ENCODE results near the gene ZNF77. TPM values are rescaled to one million over a fixed set of nuclear protein-coding genes. Genes with fewer than 3 reads are reported as not detected.
"Not testable (repeated sequence)": the region's sequence is repeated elsewhere in the genome, so short reads cannot be mapped to it uniquely, and the experiment has no call there.

ZNF77 gene
- total and polyA plus RNA-seq, 4 experiments from 2014 or later = 0.21 to 6.4 (median 4.1) TPM

DNA sequence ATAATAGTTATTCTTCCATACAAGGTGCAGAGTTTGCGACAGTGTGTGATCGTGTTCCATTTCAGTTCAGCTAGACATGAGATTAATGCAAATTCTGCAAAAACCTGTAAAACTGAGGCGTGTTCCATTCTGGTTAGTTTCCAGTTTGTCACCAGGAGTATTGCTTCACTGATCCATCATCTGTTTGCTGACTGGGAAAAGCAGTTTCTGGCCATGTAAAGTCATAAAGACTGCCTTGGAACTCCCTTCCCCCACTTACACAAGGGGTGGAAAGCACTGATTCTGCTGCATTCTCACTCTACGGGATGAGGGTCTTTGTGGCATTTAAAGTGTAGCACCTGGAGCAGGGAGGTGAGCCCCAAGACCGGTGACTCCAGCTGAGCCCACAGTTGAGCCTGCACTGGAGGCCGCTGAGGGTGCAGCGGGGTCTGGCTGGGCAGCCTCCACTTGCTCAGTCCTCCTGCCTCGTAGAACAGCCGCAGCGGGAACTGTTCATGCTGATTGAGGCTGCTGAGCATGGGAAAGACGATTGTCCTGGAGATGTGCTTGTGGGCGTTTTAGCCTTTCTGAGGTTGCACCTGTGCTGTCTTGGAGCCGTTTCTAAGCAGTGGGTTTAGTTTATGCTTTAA lies 42.1 kb downstream of the ZNF77 start:
- Histone ChIP-seq H3K27me3 (ENCODE audit: insufficient read depth, low read length) (no peaks in the 10 kb centered on the region), H3K9me3 (ENCODE audit: control insufficient read depth in 1 of 2, low read length in 2 of 2) (no peaks in the 10 kb centered on the region), H3K27ac (ENCODE audit: low read depth, low read length) (no peak overlapping the region), H3K4me3 (ENCODE audit: low read length in 2 of 2) (no peak overlapping the region), H3K36me3 (ENCODE audit: insufficient read depth, low read length) (no peaks in the 10 kb centered on the region), H3K4me1 (ENCODE audit: insufficient read depth, low read length) (peaks cover 15% of the 10 kb centered on the region)
- Mint-ChIP-seq H3K9me3 (peaks cover 0 to 4% (median under 1%) of the 10 kb centered on the region in 8 donors), H3K36me3 (peaks cover 4 to 5% of the 10 kb centered on the region in 2 donors), H3K4me3 (peak overlapping the region in 6 of 8 donors; percentile 67 to 100 (median 94)), H3K27me3 (no peaks in the 10 kb centered on the region), H3K27ac (peak overlapping the region in 1 of 7 donors; percentile 35), H3K4me1 (peaks cover 19 to 37% (median 24%) of the 10 kb centered on the region in 4 donors)
- intact Hi-C loops (cut with micrococcal nuclease) = no loop called here
- no peak for DNase-seq
- ChIA-PET POLR2A (ENCODE audit: partially characterized antibody) (no interaction called here), CTCF (ENCODE audit: partially characterized antibody) (no interaction called here)

DNA sequence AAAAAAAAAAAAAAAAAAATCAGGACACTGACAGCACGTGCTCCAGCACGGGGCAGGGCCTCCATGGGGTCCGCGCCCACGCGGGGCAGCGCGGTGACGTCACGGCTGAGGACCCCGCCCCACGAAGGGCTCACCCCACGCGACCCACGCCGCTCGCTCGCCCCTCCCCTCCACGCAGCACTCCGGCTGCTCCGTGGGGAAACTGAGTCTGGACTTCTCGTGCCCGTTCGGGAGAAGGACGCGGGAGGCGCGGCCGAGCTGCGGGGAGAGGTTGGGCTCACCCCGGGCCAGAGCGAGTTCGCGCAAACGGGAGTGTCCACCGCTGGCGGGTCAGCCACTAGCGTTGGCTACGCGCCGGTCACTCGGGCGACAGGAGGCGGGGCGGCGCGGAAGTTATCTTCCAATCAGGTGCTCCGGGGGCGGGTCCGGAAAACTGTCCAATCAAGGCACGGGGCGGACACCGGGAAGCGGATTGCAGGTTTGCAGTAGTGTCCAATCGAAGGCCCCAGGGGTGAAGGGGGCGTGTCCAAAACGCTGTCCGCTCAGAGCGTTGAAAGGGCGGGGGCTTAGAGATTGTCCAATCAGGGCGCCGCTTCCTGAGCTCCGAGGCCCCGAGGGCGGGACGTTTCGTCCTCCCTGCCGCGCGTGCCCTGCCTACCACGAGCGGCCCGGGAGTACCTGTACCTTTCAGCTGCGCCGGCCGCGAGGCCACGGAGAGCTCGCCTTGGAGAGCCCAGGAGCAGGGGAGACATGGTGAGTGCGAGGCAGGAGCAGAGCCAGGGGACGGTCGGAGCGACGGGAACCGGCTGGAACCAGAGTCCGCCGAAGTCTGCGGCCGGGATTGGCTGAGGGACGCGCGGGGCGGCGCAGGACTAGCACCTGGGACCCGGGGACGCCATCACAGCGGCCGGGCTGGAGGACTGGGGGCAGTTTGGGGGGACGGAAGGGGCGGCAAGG lies 44.2 kb downstream of the ZNF77 start, which contains the start of gene ZNF57:
ZNF57 (plus strand) TSS at position 633 of the 957 bp plus-strand sequence; CDS start at position 751, 118 bp downstream.
- H3K36me3 ChIP-seq (ENCODE audit: insufficient read depth, low read length) = no peaks in the 10 kb centered on the region
- Mint-ChIP-seq H3K36me3 (peaks cover 0 to 4% of the 10 kb centered on the region in 2 donors), H3K4me3 (peak within 1 kb of the TSS; percentile 93 to 100 (median 96)), H3K27ac (peak within 1 kb of the TSS; percentile 81 to 94 (median 92)), H3K27me3 (no peaks in the 10 kb centered on the region), H3K4me1 (peaks cover 15 to 29% (median 20%) of the 10 kb centered on the region in 4 donors), H3K9me3 (peaks cover 0 to 22% (median 7%) of the 10 kb centered on the region in 8 donors)
- intact Hi-C loops (cut with micrococcal nuclease) = loop anchor here (1.0 to 2.0 kb wide), 3 partner anchors 44 to 115 kb away; partner anchors contain the start of genes THOP1, ZNF555 and ZNF77
- DNase-seq = peak; percentile 92 to 98 (median 97)
- H3K9me3 ChIP-seq (ENCODE audit: control insufficient read depth in 1 of 2, low read length in 2 of 2) = no peaks in the 10 kb centered on the region
- peak within 1 kb of the TSS; percentile 52 to 90 for H3K4me3 ChIP-seq (ENCODE audit: low read length in 2 of 2)
- POLR2A ChIA-PET (ENCODE audit: partially characterized antibody) = interaction anchor here (0.6 to 1.5 kb wide), 6 partner anchors 11 to 1036 kb away, joined by 3 to 12 read pairs (median 4); partner anchors contain the start of genes NCLN and ZNF555
- no peaks in the 10 kb centered on the region for H3K27me3 ChIP-seq (ENCODE audit: insufficient read depth, low read length)
- peaks cover 15% of the 10 kb centered on the region for H3K4me1 ChIP-seq (ENCODE audit: insufficient read depth, low read length)
- H3K27ac ChIP-seq (ENCODE audit: low read depth, low read length) = peak within 1 kb of the TSS; percentile 47
- CTCF ChIA-PET (ENCODE audit: partially characterized antibody) = interaction anchor here (0.6 to 2.9 kb wide), 4 partner anchors 13 to 203 kb away, joined by 3 to 20 read pairs (median 4); no protein-coding TSS in a partner anchor

DNA sequence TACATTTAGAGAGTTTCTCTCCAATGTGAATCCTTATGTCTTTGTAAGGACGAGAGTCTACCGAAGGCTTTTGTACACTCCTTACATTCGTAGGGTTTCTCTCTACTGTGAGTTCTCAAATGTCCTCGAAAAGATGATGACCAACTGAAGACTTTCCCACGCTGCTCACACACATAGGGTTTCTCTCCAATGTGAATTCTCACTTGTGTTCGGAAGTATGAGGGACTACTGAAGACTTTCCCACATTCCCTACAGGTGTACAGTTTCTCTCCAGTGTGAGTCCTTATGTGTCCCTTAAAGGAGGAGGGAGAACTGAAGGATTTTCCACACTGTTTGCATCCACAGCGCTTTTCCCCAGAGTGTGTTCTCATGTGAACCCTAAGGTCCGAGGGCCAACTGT lies 48.1 kb downstream of the ZNF77 start:
- Mint-ChIP-seq H3K36me3 (peaks cover 0 to 4% of the 10 kb centered on the region in 2 donors), H3K4me3 (no peak overlapping the region), H3K9me3 (peaks cover 0 to 22% (median 8%) of the 10 kb centered on the region in 8 donors), H3K4me1 (peaks cover 5 to 12% (median 9%) of the 10 kb centered on the region in 4 donors), H3K27ac (no peak overlapping the region), H3K27me3 (peaks cover 0 to 2% of the 10 kb centered on the region in 2 donors)
- DNase-seq = no peak
- Histone ChIP-seq H3K36me3 (ENCODE audit: insufficient read depth, low read length) (no peaks in the 10 kb centered on the region), H3K9me3 (ENCODE audit: control insufficient read depth in 1 of 2, low read length in 2 of 2) (no peaks in the 10 kb centered on the region), H3K4me1 (ENCODE audit: insufficient read depth, low read length) (peaks cover 9% of the 10 kb centered on the region), H3K27ac (ENCODE audit: low read depth, low read length) (no peak overlapping the region), H3K27me3 (ENCODE audit: insufficient read depth, low read length) (no peaks in the 10 kb centered on the region), H3K4me3 (ENCODE audit: low read length in 2 of 2) (no peak overlapping the region)
- ChIA-PET POLR2A (ENCODE audit: partially characterized antibody) (no interaction called here), CTCF (ENCODE audit: partially characterized antibody) (no interaction called here)
- intact Hi-C loops (cut with micrococcal nuclease) = no loop called here

DNA sequence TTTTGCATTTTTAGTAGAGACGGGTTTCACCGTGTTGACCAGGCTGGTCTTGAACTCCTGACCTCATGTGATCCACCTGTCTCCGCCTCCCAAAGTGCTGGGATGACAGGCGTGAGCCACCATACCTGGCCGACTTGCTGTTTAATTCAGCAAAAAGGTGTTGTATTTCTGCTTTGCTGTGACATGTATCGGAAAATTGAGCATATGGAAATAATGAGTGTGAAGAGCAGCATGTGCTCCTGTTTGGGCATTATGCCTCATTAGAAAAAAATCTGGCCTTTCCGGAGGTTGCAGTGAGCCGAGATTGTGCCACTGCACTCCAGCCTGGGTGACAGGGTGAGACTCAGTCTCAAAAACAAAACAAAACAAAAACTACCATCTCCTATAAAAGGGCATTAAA lies 54.2 kb downstream of the ZNF77 start:
- H3K36me3 Mint-ChIP-seq; H3K27me3 ChIP-seq (ENCODE audit: insufficient read depth, low read length); intact Hi-C loops (cut with micrococcal nuclease); H3K36me3 ChIP-seq (ENCODE audit: insufficient read depth, low read length); H3K9me3 Mint-ChIP-seq; POLR2A ChIA-PET (ENCODE audit: partially characterized antibody); H3K4me1 ChIP-seq (ENCODE audit: insufficient read depth, low read length); H3K4me3 ChIP-seq (ENCODE audit: low read length in 2 of 2); CTCF ChIA-PET (ENCODE audit: partially characterized antibody); H3K9me3 ChIP-seq (ENCODE audit: control insufficient read depth in 1 of 2, low read length in 2 of 2); H3K27ac ChIP-seq (ENCODE audit: low read depth, low read length); H3K27me3 Mint-ChIP-seq; DNase-seq: not testable (repeated sequence)
- H3K4me3 Mint-ChIP-seq = peak overlapping the region in 1 of 8 donors; percentile 12
- peak overlapping the region in 1 of 7 donors; percentile 48 for H3K27ac Mint-ChIP-seq
- peaks cover 7 to 17% (median 9%) of the 10 kb centered on the region in 4 donors for H3K4me1 Mint-ChIP-seq

DNA sequence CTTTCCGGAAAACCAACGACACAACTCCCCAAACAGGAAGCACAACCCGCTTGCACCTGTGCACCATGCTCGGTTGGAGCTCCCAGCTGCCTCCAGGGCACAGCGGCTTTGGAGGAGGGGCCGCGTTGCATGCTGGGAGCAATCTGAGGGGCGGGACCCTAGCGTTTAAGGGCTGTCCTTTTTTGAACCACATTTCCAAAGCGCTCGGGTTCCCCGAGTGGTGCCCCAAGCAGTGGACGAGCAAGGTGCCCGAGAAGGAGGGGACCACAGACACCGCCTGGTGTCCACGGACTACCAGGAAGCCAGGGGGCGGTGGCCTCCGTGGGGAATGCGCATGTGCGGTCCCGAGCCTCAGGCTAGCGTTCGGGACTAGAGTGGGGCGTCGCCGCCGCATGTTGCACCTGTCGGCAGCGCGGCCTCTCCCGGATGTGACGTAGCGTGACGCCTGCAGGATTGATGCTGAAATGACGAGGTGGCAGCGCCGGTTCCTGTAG lies 56.0 kb downstream of the ZNF77 start:
- H3K36me3 Mint-ChIP-seq = no peaks in the 10 kb centered on the region
- POLR2A ChIA-PET (ENCODE audit: partially characterized antibody) = interaction anchor here (1.5 to 2.2 kb wide), 2 partner anchors 12 to 147 kb away, joined by 5 read pairs; partner anchors contain the start of gene ZNF57

DNA sequence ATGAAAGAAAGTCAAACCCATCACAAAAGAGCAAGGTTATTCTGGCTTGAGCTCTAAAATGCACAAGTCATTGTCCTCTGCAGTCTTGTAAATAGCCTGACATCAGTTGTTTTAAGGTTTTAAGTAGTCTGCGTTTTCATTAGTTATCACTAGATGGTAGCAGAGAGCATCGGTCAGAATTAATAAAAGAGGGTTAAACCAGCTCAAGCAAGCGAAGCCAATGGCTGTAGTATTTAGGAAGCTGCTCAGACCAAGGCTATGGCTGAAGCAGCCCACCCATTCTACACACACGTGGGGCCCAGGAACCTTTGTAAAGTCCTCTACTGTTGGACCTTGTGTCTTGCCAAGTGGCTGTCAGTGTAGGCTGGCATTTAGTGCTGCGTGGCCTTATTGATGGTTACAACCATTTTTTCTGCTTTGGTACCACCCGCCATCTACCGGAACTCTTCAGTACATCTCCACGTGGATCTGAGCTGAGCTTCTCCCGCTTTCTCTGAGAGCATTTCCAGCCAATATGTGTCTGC lies 57.3 kb downstream of the ZNF77 start:
- Mint-ChIP-seq H3K4me1 (peaks cover 7 to 17% (median 9%) of the 10 kb centered on the region in 4 donors), H3K4me3 (no peak overlapping the region), H3K36me3 (no peaks in the 10 kb centered on the region), H3K27me3 (peaks cover 0 to 7% of the 10 kb centered on the region in 2 donors), H3K9me3 (peaks cover 0 to 2% (median 0%) of the 10 kb centered on the region in 8 donors), H3K27ac (peak overlapping the region in 4 of 7 donors; percentile 2 to 38 (median 32))
- Histone ChIP-seq H3K36me3 (ENCODE audit: insufficient read depth, low read length) (no peaks in the 10 kb centered on the region), H3K4me1 (ENCODE audit: insufficient read depth, low read length) (peaks cover 4% of the 10 kb centered on the region), H3K27ac (ENCODE audit: low read depth, low read length) (no peak overlapping the region), H3K27me3 (ENCODE audit: insufficient read depth, low read length) (no peaks in the 10 kb centered on the region), H3K4me3 (ENCODE audit: low read length in 2 of 2) (no peak overlapping the region), H3K9me3 (ENCODE audit: control insufficient read depth in 1 of 2, low read length in 2 of 2) (no peaks in the 10 kb centered on the region)
- DNase-seq = peak in 4 of 5 donors; percentile 20 to 38 (median 27)
- ChIA-PET CTCF (ENCODE audit: partially characterized antibody) (interaction anchor here (0.5 to 4.0 kb wide), 13 partner anchors 10 to 922 kb away, joined by 3 to 20 read pairs (median 4); partner anchors contain the start of gene ZNF57), POLR2A (ENCODE audit: partially characterized antibody) (interaction anchor here (1.0 to 2.2 kb wide), 3 partner anchors 64 to 174 kb away, joined by 3 to 5 read pairs (median 4); no protein-coding TSS in a partner anchor)
- intact Hi-C loops (cut with micrococcal nuclease) = loop anchor here (1.0 to 2.0 kb wide), 2 partner anchors 63 to 217 kb away; no protein-coding TSS in a partner anchor

More for the DNA sequence above, 56.0 kb downstream of the ZNF77 start:
- H3K27ac Mint-ChIP-seq = peak overlapping the region; percentile 35 to 95 (median 68)
- Histone ChIP-seq H3K9me3 (ENCODE audit: control insufficient read depth in 1 of 2, low read length in 2 of 2) (no peaks in the 10 kb centered on the region), H3K4me1 (ENCODE audit: insufficient read depth, low read length) (peaks cover 4% of the 10 kb centered on the region), H3K27ac (ENCODE audit: low read depth, low read length) (peak overlapping the region; percentile 21), H3K27me3 (ENCODE audit: insufficient read depth, low read length) (no peaks in the 10 kb centered on the region), H3K36me3 (ENCODE audit: insufficient read depth, low read length) (no peaks in the 10 kb centered on the region), H3K4me3 (ENCODE audit: low read length in 2 of 2) (no peak overlapping the region)
- peak overlapping the region in 7 of 8 donors; percentile 28 to 73 (median 46) for H3K4me3 Mint-ChIP-seq
- CTCF ChIA-PET (ENCODE audit: partially characterized antibody) = interaction anchor here (0.6 to 4.0 kb wide), 4 partner anchors 10 to 241 kb away, joined by 3 to 20 read pairs (median 4); partner anchors contain the start of gene ZNF57
- peak; percentile 52 to 85 (median 70) for DNase-seq
- intact Hi-C loops (cut with micrococcal nuclease) = no loop called here
- peaks cover 0 to 2% (median 0%) of the 10 kb centered on the region in 8 donors for H3K9me3 Mint-ChIP-seq
- H3K4me1 Mint-ChIP-seq = peaks cover 7 to 17% (median 9%) of the 10 kb centered on the region in 4 donors
- H3K27me3 Mint-ChIP-seq = peaks cover 0 to 6% of the 10 kb centered on the region in 2 donors
